HG03442 (cell line): ENCODE results near the gene DFFA.
A peak's percentile ranks its signal among the peaks of the same experiment; 100 is the strongest.
"Not testable (repeated sequence)": the region's sequence is repeated elsewhere in the genome, so short reads cannot be mapped to it uniquely, and the experiment has no call there.

Experiments
- ATAC-seq: cut with Tn5 transposase; IDR thresholded peaks from one replicate; pipeline ENCODE4 v1.9.1; 2021; ENCODE audit warnings: mild to moderate bottlenecking, moderate library complexity; ENCODE audit not compliant: unreplicated experiment

DFFA gene

GRCh38 chr1:10431070-10431730 lies 41.1 kb downstream of the DFFA start:
- ATAC-seq: no peak

GRCh38 chr1:10430216-10431069 lies 41.9 kb downstream of the DFFA start, which contains the start of gene CENPS:
TSS of gene CENPS (plus strand) at chr1:10430433. CDS start at chr1:10430518, 85 bp downstream.
- ATAC-seq: peak; percentile 78

GRCh38 chr1:10429868-10430215 lies 42.5 kb downstream of the DFFA start:
- no peak for ATAC-seq

- no peak for ATAC-seq
Measured at GRCh38 chr1:10428984-10429383, 43.3 kb downstream of the DFFA start.

GRCh38 chr1:10426535-10426848 lies 45.8 kb downstream of the DFFA start:
- not testable (repeated sequence) for ATAC-seq

- not testable (repeated sequence) for ATAC-seq
Measured at GRCh38 chr1:10425826-10426534, 46.3 kb downstream of the DFFA start.

- no peak for ATAC-seq
Measured at GRCh38 chr1:10424651-10425050, 47.7 kb downstream of the DFFA start.

GRCh38 chr1:10424034-10424433 lies 48.3 kb downstream of the DFFA start:
- ATAC-seq: no peak

GRCh38 chr1:10421637-10422036 lies 50.7 kb downstream of the DFFA start:
- ATAC-seq: no peak

- no peak for ATAC-seq
Measured at GRCh38 chr1:10419351-10419750, 53.0 kb downstream of the DFFA start.

GRCh38 chr1:10418741-10419140 lies 53.6 kb downstream of the DFFA start:
- ATAC-seq: not testable (repeated sequence)

GRCh38 chr1:10415967-10416366 lies 56.4 kb downstream of the DFFA start:
- not testable (repeated sequence) for ATAC-seq

- ATAC-seq: no peak
Measured at GRCh38 chr1:10415211-10415930, 57.0 kb downstream of the DFFA start.

- no peak for ATAC-seq
Measured at GRCh38 chr1:10407201-10407600, 65.1 kb downstream of the DFFA start.
